HCT116 (cell line): ENCODE measurements around the gene APBB2. TPM values are rescaled to one million over a fixed set of nuclear protein-coding genes. Genes with fewer than 3 reads are reported as not detected.

Experiments
- ATAC-seq: fragments of 200-7000 bp; cut with Tn5 transposase; 2 replicates; pipeline ENCODE4 v1.9.1; 2020; ENCODE audit warnings: mild to moderate bottlenecking, moderate library complexity
- BruUV-seq: library from RNA; stranded (reverse); fragments of 400-500 nt; replicated peaks from 2 replicates; lab custom pipeline; 2021; lab: Mats Ljungman, UMichigan
- CTCF ChIA-PET: fragments of 300-600 bp; sonication (Branson Sonifier 250); formaldehyde crosslinking; loops from one replicate; lab custom pipeline; 2021; ENCODE audit warnings: antibody characterized with exemption; lab: Charles Lee
- POLR2A ChIA-PET: fragments of 300-600, 350-600 bp; sonication (Branson Sonifier 250); formaldehyde crosslinking; loops from one replicate; lab custom pipeline; 2021; ENCODE audit warnings: antibody characterized with exemption; lab: Charles Lee
- RAD21 ChIA-PET, 2 experiments: fragments of 300-600 bp; sonication (Branson Sonifier 250); formaldehyde crosslinking; loops; one replicate each; lab custom pipeline; 2023; ENCODE audit warnings: low total read pairs in 2 of 2; ENCODE audit not compliant: uncharacterized antibody in 2 of 2, unreplicated experiment in 2 of 2, low non-redundant PET in 1 of 2; lab: Charles Lee
- DNase-seq: peaks from one replicate; pipeline ENCODE4 v3.0.0-alpha.2; 2010; ENCODE audit warnings: low read depth, low spot score
- H2AFZ ChIP-seq: fragments of 200-600 bp; shearing (Covaris generic), sonication (generic); 2 replicates; pipeline ENCODE4 v1.6.1; 2017; ENCODE audit warnings: low read depth, mixed run types, mixed read lengths, antibody characterized with exemption, low read length; ENCODE audit not compliant: poor library complexity, severe bottlenecking
- H3K27ac ChIP-seq: 2 replicates; pipeline ENCODE4 v1.5.1; 2012; ENCODE audit warnings: low read depth, low read length
- H3K27me3 ChIP-seq: fragments of 200-600 bp; sonication (generic); 2 replicates; pipeline ENCODE4 v1.6.1; 2016; ENCODE audit warnings: mixed run types, low read length, mixed read lengths; ENCODE audit not compliant: insufficient read depth
- H3K36me3 ChIP-seq, 2 experiments: fragments of 200-500 bp in 1 of 2; fragments of 200-600 bp in 1 of 2; sonication (Bioruptor generic) in 1 of 2; sonication (generic) in 1 of 2; 2 replicates each; pipeline versions ENCODE4 v1.5.1 to v1.6.1; 2014 to 2016; ENCODE audit warnings: low read length in 2 of 2, inconsistent platforms in 1 of 2, mixed read lengths in 1 of 2, mixed run types in 1 of 2; ENCODE audit not compliant: insufficient read depth in 2 of 2, control insufficient read depth in 1 of 2
- H3K4me1 ChIP-seq, 2 experiments: fragments of 200-600 bp in 1 of 2; sonication (generic) in 1 of 2; 2 replicates each; pipeline versions ENCODE4 v1.5.1 to v1.6.1; 2012 to 2017; ENCODE audit warnings: low read length in 2 of 2, inconsistent platforms in 1 of 2, mild to moderate bottlenecking in 1 of 2, mixed read lengths in 1 of 2, mixed run types in 1 of 2, moderate library complexity in 1 of 2; ENCODE audit not compliant: insufficient read depth in 2 of 2, control insufficient read depth in 1 of 2
- H3K4me2 ChIP-seq: fragments of 200-600 bp; sonication (generic); 2 replicates; pipeline ENCODE4 v1.6.1; 2017; ENCODE audit warnings: mixed run types, low read length, mixed read lengths
- H3K4me3 ChIP-seq, 2 experiments: fragments of 200-600 bp in 1 of 2; sonication (generic) in 1 of 2; replicated peaks in 1 of 2; 2 replicates each; pipeline ENCODE4 v1.5.1; 2011 to 2016; ENCODE audit warnings: low read length in 2 of 2, control low read depth in 1 of 2, low read depth in 1 of 2, mild to moderate bottlenecking in 1 of 2, mixed read lengths in 1 of 2, mixed run types in 1 of 2
- H3K79me2 ChIP-seq: fragments of 200-600 bp; sonication (generic); 2 replicates; pipeline ENCODE4 v1.6.1; 2017; ENCODE audit warnings: mild to moderate bottlenecking, mixed run types, low read length, moderate library complexity, mixed read lengths; ENCODE audit not compliant: insufficient read depth
- H3K9ac ChIP-seq: fragments of 200-600 bp; sonication (generic); 2 replicates; pipeline ENCODE4 v1.6.1; 2016; ENCODE audit warnings: low read length, mixed read lengths
- H3K9me2 ChIP-seq: fragments of 200-600 bp; sonication (generic), shearing (Covaris generic); 2 replicates; pipeline ENCODE4 v1.6.1; 2017; ENCODE audit warnings: mixed run types, mild to moderate bottlenecking, moderate library complexity; ENCODE audit not compliant: insufficient read depth
- H3K9me3 ChIP-seq, 2 experiments: fragments of 200-500 bp in 1 of 2; fragments of 200-600 bp in 1 of 2; sonication (Bioruptor generic) in 1 of 2; sonication (generic) in 1 of 2; 2 replicates each; pipeline ENCODE4 v1.6.1; 2014 to 2017; ENCODE audit warnings: low read length in 2 of 2, mixed read lengths in 2 of 2, inconsistent platforms in 1 of 2, low read depth in 1 of 2, mild to moderate bottlenecking in 1 of 2, mixed run types in 1 of 2, moderate library complexity in 1 of 2; ENCODE audit not compliant: control insufficient read depth in 1 of 2, insufficient read depth in 1 of 2
- H4K20me1 ChIP-seq: fragments of 200-600 bp; sonication (generic), shearing (Covaris generic); 2 replicates; pipeline ENCODE4 v1.6.1; 2017; ENCODE audit warnings: mixed run types, mild to moderate bottlenecking, moderate library complexity; ENCODE audit not compliant: insufficient read depth
- CEBPB ChIP-seq: IDR thresholded peaks from 2 replicates; pipeline ENCODE4 v1.6.1; 2012; ENCODE audit warnings: low read depth
- EGR1 ChIP-seq: IDR thresholded peaks from 2 replicates; pipeline ENCODE4 v1.6.1; 2012; ENCODE audit warnings: low read depth
- EZH2phosphoT487 ChIP-seq: fragments of 200-600 bp; IDR thresholded peaks from 2 replicates; pipeline ENCODE4 v1.6.1; 2018; ENCODE audit warnings: antibody characterized with exemption, borderline replicate concordance
- SP1 ChIP-seq: IDR thresholded peaks from 2 replicates; pipeline ENCODE4 v1.6.1; 2012; ENCODE audit warnings: low read depth
- YY1 ChIP-seq: IDR thresholded peaks from 2 replicates; pipeline ENCODE4 v1.6.1; 2011; ENCODE audit warnings: low read length, low read depth, moderate library complexity, mild to moderate bottlenecking; ENCODE audit not compliant: insufficient replicate concordance; ENCODE audit errors: extremely low read depth
- intact Hi-C: fragments of 100-400 bp; cut with micrococcal nuclease; formaldehyde crosslinking; loops from 2 replicates; pipeline ENCODE4 v1.10.0; 2022
- total RNA-seq: library from RNA; stranded (reverse); gene quantifications from one replicate; pipeline ENCODE4 v1.2.1, GENCODE V29; 2021; ENCODE audit not compliant: unreplicated experiment

Gene APBB2
- total RNA-seq, 1 experiment from 2014 or later: 72.5 TPM

- CTCF ChIA-PET: interaction anchor here (1.0 kb wide), 1 partner anchor 122 kb away, joined by 3 read pairs; no protein-coding TSS in a partner anchor
- H4K20me1 ChIP-seq: 0 out of 2 replicates have a peak, but pooled peaks cover 4% of the 10 kb centered on the region
- TF ChIP-seq CEBPB: no peak
- TF ChIP-seq, all 23 proteins: peak for 0
- H3K27me3 ChIP-seq: no peaks in the 10 kb centered on the region
- no TSS peak for BruUV-seq
- H3K4me3 ChIP-seq: no peak overlapping the region
- peaks cover 60% of the 10 kb centered on the region for H3K79me2 ChIP-seq
- ATAC-seq: no peak
- ChIA-PET POLR2A (no interaction called here), RAD21 (no interaction called here)
- no peaks in the 10 kb centered on the region for H3K9me2 ChIP-seq
- intact Hi-C loops: no loop called here
- H2AFZ ChIP-seq: no peak overlapping the region
- DNase-seq: no peak
- no peak overlapping the region for H3K4me2 ChIP-seq
- no peak overlapping the region for H3K27ac ChIP-seq
- no peaks in the 10 kb centered on the region for H3K4me1 ChIP-seq
- H3K36me3 ChIP-seq: no peaks in the 10 kb centered on the region
- H3K9ac ChIP-seq: no peak overlapping the region
- no peaks in the 10 kb centered on the region for H3K9me3 ChIP-seq
Measured at GRCh38 chr4:41098093-41099048, 116.0 kb downstream of the APBB2 start.

- H3K4me2 ChIP-seq: no peak overlapping the region
- no peak overlapping the region for H2AFZ ChIP-seq
- no peaks in the 10 kb centered on the region for H3K4me1 ChIP-seq
- H3K4me3 ChIP-seq: no peak overlapping the region
- no TSS peak for BruUV-seq
- no peaks in the 10 kb centered on the region for H3K9me3 ChIP-seq
- RAD21 ChIA-PET: no interaction called here
- POLR2A ChIA-PET: no interaction called here
- intact Hi-C loops: no loop called here
- no peak overlapping the region for H3K9ac ChIP-seq
- CTCF ChIA-PET: no interaction called here
- H4K20me1 ChIP-seq: 0 out of 2 replicates have a peak, but pooled peaks cover 4% of the 10 kb centered on the region
- no peaks in the 10 kb centered on the region for H3K27me3 ChIP-seq
- no peaks in the 10 kb centered on the region for H3K36me3 ChIP-seq
- DNase-seq: no peak
- H3K9me2 ChIP-seq: no peaks in the 10 kb centered on the region
- peaks cover 50% of the 10 kb centered on the region for H3K79me2 ChIP-seq
- ATAC-seq: no peak
- no peak for TF ChIP-seq EZH2phosphoT487
- no peak for TF ChIP-seq YY1
- no peak for TF ChIP-seq EGR1
- TF ChIP-seq SP1: no peak
- no peak overlapping the region for H3K27ac ChIP-seq
Measured at GRCh38 chr4:41095973-41096372, 118.4 kb downstream of the APBB2 start.
